Gastroesophageal sphincter (tissue), 4 donors: ENCODE results near the gene KCNQ1OT1. TPM values are rescaled to one million over a fixed set of nuclear protein-coding genes. Genes with fewer than 3 reads are reported as not detected.

Experiments
- ATAC-seq: fragments of 150-250 bp; one replicate; pipeline ENCODE4 v1.9.1; 2016; ENCODE audit warnings: mild to moderate bottlenecking, moderate library complexity
- H3K27ac ChIP-seq, 4 donors: fragments of 200-600 bp; sonication (generic) in 3 of 4; 1 replicate in 3 of 4; 2 replicates in 1 of 4; pipeline ENCODE4 v1.5.1; 2016 to 2019
- H3K27me3 ChIP-seq: fragments of 200-600 bp; sonication (generic); one replicate; pipeline ENCODE4 v1.5.1; 2019
- H3K36me3 ChIP-seq, 2 donors: fragments of 200-600 bp; sonication (generic); one replicate each; pipeline ENCODE4 v1.5.1; 2019; ENCODE audit warnings: control low read depth in 1 of 2
- H3K4me1 ChIP-seq, 3 donors: fragments of 200-600 bp; sonication (generic); 1 replicate in 2 of 3; 2 replicates in 1 of 3; pipeline ENCODE4 v1.5.1; 2016 to 2019; ENCODE audit warnings: control low read depth in 2 of 3
- H3K4me3 ChIP-seq, 2 donors: fragments of 200-600 bp; sonication (generic); one replicate each; pipeline ENCODE4 v1.5.1; 2019; ENCODE audit warnings: mild to moderate bottlenecking in 1 of 2, moderate library complexity in 1 of 2
- H3K9me3 ChIP-seq, 3 donors: fragments of 200-600 bp; sonication (generic); one replicate each; pipeline ENCODE4 v1.5.1; 2017 to 2019; ENCODE audit warnings: control low read depth in 2 of 3
- EP300 ChIP-seq: sonication (generic); formaldehyde crosslinking; IDR thresholded peaks from one replicate; pipeline ENCODE4 v1.6.1; 2017; ENCODE audit warnings: antibody characterized with exemption, mild to moderate bottlenecking
- POLR2A ChIP-seq, 2 donors: fragments of 450-650 bp; IDR thresholded peaks; one replicate each; pipeline ENCODE4 v1.6.1; 2017; ENCODE audit warnings: antibody characterized with exemption in 2 of 2, mild to moderate bottlenecking in 2 of 2, moderate library complexity in 1 of 2
- POLR2AphosphoS5 ChIP-seq: sonication (generic); formaldehyde crosslinking; IDR thresholded peaks from one replicate; pipeline ENCODE4 v1.6.1; 2017; ENCODE audit warnings: antibody characterized with exemption
- WGBS, 2 donors: methylation state at CpG; one replicate each; pipeline ENCODE4 v1.1.5; 2018; ENCODE audit warnings: low coverage in 1 of 2; 5-methylcytosine and 5-hydroxymethylcytosine counted together
- total RNA-seq, 4 donors: library from RNA; depleted of rRNA; stranded (reverse); fragments of >200 nt; gene quantifications; one replicate each; pipeline ENCODE4 v1.1.0, GENCODE V29; 2016
- TF ChIP-seq, protein P1 (sequence below), 4 experiments: fragments of 200-600 bp in 2 of 4; fragments of 450-650 bp in 2 of 4; sonication (generic) in 1 of 4; IDR thresholded peaks; one replicate each; pipeline ENCODE4 v1.5.1; 2017 to 2019; ENCODE audit warnings: antibody characterized with exemption in 4 of 4, mild to moderate bottlenecking in 2 of 4, moderate library complexity in 2 of 4

The KCNQ1OT1 gene
- total RNA-seq, 4 donors from 2014 or later = 0.52 to 3.3 (median 1.4) TPM

DNA sequence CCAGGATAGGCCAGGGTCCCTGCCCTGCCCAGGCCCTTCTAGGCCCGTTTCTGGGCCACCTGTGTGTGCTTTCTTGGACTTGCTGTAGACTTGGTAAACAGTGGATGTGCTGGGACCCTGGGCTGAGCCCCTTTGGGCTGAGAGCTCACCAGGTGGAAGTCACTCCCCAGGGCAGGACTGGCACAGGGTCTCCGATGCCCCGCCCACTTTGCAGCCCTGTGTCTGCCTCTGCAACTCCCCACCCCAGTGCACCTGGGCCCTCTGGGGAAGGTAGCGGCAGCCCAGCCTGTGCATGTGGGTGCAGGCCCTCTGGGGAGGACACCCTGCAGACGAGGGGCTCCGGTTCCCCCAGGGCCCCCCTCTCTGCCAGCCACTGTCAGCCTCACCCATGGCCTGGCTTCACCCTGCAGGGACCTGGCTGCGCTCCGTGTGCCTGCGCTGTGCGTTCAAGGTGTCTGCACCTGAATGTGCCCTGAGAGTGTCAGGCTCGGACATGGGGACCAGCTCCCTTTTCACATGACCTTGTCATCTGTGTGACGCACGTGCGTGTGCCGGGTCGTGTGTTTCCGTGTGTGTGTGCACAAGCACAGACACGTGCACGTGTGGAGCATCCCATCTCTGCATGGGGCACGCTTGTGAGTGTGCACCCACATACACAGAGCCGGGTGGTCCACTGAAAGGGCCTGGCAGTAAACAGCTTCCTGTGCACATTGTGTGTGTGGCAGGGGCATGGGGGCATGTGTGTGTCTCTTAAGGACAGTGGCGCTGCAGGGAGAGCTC, 118.5 kb downstream of the KCNQ1OT1 start:
- no peak overlapping the region for H3K27ac ChIP-seq
- no peaks in the 10 kb centered on the region for H3K27me3 ChIP-seq
- TF ChIP-seq, protein P1, sequence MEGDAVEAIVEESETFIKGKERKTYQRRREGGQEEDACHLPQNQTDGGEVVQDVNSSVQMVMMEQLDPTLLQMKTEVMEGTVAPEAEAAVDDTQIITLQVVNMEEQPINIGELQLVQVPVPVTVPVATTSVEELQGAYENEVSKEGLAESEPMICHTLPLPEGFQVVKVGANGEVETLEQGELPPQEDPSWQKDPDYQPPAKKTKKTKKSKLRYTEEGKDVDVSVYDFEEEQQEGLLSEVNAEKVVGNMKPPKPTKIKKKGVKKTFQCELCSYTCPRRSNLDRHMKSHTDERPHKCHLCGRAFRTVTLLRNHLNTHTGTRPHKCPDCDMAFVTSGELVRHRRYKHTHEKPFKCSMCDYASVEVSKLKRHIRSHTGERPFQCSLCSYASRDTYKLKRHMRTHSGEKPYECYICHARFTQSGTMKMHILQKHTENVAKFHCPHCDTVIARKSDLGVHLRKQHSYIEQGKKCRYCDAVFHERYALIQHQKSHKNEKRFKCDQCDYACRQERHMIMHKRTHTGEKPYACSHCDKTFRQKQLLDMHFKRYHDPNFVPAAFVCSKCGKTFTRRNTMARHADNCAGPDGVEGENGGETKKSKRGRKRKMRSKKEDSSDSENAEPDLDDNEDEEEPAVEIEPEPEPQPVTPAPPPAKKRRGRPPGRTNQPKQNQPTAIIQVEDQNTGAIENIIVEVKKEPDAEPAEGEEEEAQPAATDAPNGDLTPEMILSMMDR (IDR thresholded peaks at IDR 0.05) = no peak
- TF ChIP-seq POLR2A (IDR thresholded peaks at IDR 0.05) (no peak), POLR2AphosphoS5 (no peak), EP300 (no peak)
- WGBS, 2 donors = 83% methylated on average over 6 of the region's 22 CpGs; no CpG with 5 or more reads in 1 of the 2 donors
- no peak for ATAC-seq
- H3K36me3 ChIP-seq = no peaks in the 10 kb centered on the region
- no peaks in the 10 kb centered on the region for H3K9me3 ChIP-seq
- no peaks in the 10 kb centered on the region for H3K4me1 ChIP-seq
- H3K4me3 ChIP-seq = no peak overlapping the region

DNA sequence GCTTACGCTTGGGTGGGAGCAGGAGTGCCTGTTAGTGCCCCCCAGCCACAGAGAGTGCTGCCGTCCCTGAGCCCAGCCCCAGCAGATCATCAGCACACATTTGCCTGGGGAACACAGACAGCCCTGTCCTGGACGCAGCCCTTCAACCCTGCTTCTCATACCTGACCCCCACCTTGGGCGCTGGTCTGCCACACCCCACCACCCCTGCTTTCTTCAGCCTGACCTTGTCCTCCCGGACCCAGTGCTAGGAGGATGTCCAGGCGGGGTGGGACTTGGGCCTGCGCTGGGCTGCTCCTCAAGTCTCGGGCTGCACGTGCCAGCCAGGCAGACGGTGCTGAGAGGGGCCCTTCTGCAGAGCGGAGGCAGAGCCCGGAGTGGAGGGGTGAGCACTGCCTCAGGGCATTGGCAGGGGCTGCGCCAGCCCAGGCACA, 119.2 kb downstream of the KCNQ1OT1 start:
- Histone ChIP-seq H3K9me3 (no peaks in the 10 kb centered on the region), H3K27ac (no peak overlapping the region), H3K36me3 (no peaks in the 10 kb centered on the region), H3K27me3 (no peaks in the 10 kb centered on the region), H3K4me1 (no peaks in the 10 kb centered on the region), H3K4me3 (no peak overlapping the region)
- TF ChIP-seq POLR2AphosphoS5 (no peak), POLR2A (IDR thresholded peaks at IDR 0.05) (no peak), EP300 (no peak)
- TF ChIP-seq, protein P1 (IDR thresholded peaks at IDR 0.05) = no peak
- 100% methylated on average over 1 of the region's 13 CpGs; no CpG with 5 or more reads in 1 of the 2 donors for WGBS, 2 donors
- ATAC-seq = no peak

DNA sequence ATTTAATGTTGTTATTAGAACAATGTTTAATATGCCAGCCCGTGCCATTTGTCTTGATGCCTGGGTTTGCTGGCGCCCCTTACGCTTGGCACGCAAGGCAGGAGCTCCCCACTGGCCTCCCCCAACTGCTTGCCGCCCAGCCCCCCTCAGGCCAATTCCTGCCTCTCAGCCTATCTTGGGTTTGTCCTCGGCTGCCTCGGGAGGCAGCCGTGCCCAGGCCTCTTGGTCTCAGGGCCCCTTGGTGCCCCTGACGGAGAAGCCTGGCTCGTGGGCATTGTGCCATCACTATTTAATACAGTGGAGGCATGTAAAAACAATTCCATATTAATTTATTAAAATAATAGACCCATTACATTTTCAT, 119.8 kb downstream of the KCNQ1OT1 start:
- H3K4me1 ChIP-seq = no peaks in the 10 kb centered on the region
- H3K4me3 ChIP-seq = no peak overlapping the region
- no peaks in the 10 kb centered on the region for H3K36me3 ChIP-seq
- ATAC-seq = no peak
- H3K27ac ChIP-seq = no peak overlapping the region
- WGBS, 2 donors = 60 to 70% methylated on average over 7 to 10 of the region's 10 CpGs
- H3K9me3 ChIP-seq = no peaks in the 10 kb centered on the region
- no peaks in the 10 kb centered on the region for H3K27me3 ChIP-seq
- TF ChIP-seq POLR2AphosphoS5 = no peak
- no peak for TF ChIP-seq POLR2A (IDR thresholded peaks at IDR 0.05)
- no peak for TF ChIP-seq EP300
- TF ChIP-seq, protein P1 (IDR thresholded peaks at IDR 0.05) = no peak

DNA sequence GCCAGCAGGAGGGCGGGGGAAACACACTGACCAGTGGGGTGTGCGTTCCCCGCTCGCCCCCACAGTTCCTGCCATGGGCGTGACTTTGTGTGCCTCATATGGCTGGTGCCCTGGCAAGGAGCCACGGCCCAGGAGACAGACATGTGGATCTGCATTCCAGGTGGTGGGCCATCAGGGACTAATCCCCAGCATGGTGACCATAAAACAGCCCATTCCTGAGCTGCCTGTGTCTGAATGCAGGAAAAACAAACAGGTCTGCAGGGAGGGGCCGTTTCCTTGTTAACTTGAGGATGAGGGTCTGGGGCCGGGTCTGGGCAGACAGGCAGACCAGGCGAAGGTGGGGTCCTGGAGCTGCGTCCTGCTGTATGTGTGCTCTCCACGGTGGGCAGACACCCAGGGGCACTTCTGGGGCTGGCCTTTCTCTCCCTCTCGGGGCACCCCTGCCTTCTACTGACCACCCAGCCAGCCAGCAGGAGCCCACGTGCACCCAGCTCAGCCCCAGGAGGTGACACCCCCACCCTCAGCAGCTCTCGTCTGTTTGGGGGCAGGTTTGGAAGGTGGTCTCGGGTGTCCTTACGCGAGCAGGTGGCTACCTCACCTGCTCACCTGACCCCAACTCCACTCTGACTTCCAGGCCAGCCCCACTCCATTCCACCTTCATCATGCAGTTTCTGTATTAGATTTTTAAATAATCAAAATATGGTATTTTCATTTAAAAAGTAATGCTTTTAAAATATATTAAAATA, 120.3 kb downstream of the KCNQ1OT1 start:
- no peak overlapping the region for H3K27ac ChIP-seq
- H3K4me3 ChIP-seq = no peak overlapping the region
- ATAC-seq = no peak
- no peaks in the 10 kb centered on the region for H3K36me3 ChIP-seq
- no peaks in the 10 kb centered on the region for H3K27me3 ChIP-seq
- TF ChIP-seq POLR2AphosphoS5 (no peak), EP300 (no peak), POLR2A (IDR thresholded peaks at IDR 0.05) (no peak)
- TF ChIP-seq, protein P1 (IDR thresholded peaks at IDR 0.05) = no peak
- WGBS, 2 donors = 86 to 100% methylated on average over 3 to 4 of the region's 17 CpGs
- no peaks in the 10 kb centered on the region for H3K4me1 ChIP-seq
- H3K9me3 ChIP-seq = no peaks in the 10 kb centered on the region

DNA sequence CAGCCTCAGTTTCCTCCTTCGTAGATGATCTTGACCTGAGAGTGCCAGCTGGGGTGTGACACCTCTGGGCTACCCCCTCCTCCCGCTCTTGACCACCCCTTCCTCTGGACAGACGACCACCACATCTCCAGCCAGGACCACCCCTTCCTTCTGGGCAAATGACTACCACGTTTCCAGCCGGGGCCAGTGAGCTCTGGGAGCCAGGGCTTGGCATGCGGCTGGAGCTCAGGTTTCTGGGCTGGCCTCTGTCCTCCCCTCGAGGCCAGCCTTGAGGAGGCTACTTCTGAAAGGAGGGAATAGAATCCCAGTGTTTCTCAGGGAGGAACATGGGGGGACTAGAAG, 120.9 kb downstream of the KCNQ1OT1 start:
- TF ChIP-seq POLR2A (IDR thresholded peaks at IDR 0.05) (no peak), EP300 (no peak), POLR2AphosphoS5 (no peak)
- TF ChIP-seq, protein P1 (IDR thresholded peaks at IDR 0.05) = no peak
- 86% methylated on average over 4 of the region's 7 CpGs; no CpG with 5 or more reads in 1 of the 2 donors for WGBS, 2 donors
- Histone ChIP-seq H3K9me3 (no peaks in the 10 kb centered on the region), H3K4me1 (no peaks in the 10 kb centered on the region), H3K27me3 (no peaks in the 10 kb centered on the region), H3K4me3 (no peak overlapping the region), H3K36me3 (no peaks in the 10 kb centered on the region), H3K27ac (no peak overlapping the region)
- no peak for ATAC-seq
